Kasumi-1 (cell line): Measurements from ENCODE around the gene TMEM107.

Experiments used
- DNase-seq, 2 experiments: peaks; one replicate each; lab custom pipeline; 2025; lab: John Stamatoyannopoulos, UW

Gene TMEM107

DNA sequence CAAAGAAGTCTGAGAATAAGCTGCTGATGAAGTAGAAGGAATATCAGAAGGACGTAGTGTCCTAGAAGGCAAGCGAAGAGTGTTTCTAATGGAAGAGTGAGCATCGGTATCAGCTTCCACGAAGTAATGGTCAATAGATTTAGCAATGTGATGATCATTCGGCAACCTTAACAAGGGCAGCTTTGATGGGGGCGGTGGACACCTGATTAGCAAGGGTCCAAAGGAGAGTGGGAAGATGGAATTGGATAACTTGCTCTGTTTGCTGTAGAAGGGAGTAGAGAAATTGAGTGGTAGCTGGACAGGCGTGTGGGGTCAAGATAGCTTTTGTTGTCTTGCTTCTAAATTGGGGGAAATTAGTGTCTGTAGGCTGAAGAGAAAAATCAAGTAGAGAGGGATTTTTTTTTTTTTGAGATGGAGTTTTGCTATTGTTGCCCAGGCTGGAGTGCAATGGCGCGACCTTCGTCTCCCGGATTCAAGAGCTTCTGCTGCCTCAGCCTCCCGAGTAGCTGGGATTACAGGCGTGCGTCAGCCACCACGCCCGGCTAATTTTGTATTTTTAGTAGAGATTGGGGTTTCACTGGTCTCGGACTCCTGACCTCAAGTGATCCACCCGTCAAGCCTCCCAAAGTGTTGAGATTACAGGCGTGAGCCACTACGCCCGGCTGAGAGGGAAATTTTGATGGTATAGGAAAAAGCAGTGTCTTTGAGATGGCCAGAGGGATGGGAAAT lies 38.4 kb downstream of the TMEM107 start:
- no peak for DNase-seq

DNA sequence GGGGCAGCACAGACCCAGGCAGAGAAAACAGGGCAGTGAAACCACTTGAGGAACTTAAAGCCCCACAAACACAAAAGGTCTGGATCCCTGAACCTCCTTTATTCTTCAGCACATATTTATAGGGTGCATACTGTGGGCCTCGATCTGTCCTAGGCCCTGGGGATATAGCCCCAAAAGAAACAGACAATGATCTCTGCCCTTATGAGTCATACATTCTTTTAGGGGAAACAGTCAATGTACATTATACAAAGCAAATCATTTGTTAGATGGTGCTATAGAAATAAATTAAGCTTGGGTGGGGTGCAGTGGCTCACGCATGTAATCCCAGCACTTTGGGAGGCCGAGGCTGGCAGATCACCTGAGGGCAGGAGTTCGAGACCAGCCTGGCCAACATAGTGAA lies 42.2 kb downstream of the TMEM107 start:
- DNase-seq = no peak

DNA sequence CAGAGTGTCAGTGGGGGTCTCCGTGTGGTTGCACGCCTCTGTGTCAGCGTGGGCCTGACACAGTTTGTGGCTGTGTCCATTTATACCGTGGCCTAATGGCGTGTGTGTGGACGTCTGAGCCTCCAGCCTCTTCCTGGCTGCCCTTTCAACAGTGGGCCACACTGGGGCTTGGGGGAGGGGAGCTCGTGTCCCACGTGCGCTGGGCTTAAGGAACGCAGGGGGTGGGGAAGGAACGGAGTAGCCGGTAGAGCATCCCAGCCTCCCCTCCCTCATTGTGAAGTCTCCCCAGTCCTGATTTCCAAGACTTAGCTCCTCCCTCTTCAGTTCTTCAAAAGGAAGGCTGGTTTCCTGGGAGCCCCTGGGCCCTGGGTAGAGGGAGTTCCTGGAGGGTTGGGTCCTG lies 42.8 kb downstream of the TMEM107 start:
- no peak for DNase-seq

DNA sequence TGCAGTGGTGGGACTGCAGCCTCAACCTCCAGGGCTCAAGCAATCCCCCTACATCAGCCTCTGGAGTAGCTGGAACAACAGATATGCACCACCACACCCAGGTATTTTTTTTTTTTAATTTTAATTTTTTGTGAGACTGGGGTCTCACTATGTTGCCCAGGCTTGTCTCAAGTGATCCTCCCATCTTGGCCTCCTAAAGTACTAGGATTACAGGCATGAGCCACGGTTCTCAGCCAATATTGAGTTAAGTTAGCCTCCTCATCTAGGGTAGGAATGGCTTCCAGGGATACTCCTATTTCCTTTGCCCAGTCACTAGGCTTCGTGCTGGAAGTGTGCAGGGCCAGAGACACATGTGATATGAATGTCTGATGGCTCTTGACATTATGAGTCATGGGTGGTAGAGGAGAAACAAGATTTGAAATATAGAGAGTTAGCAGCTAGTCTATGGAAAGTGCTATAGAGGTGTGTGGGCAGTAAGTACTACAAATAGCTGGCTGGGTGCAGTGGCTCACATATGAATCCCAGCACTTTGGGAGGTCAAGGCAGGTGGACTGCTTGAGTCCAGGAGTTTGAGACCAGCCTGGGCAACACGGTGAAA lies 44.2 kb downstream of the TMEM107 start:
- no peak for DNase-seq

DNA sequence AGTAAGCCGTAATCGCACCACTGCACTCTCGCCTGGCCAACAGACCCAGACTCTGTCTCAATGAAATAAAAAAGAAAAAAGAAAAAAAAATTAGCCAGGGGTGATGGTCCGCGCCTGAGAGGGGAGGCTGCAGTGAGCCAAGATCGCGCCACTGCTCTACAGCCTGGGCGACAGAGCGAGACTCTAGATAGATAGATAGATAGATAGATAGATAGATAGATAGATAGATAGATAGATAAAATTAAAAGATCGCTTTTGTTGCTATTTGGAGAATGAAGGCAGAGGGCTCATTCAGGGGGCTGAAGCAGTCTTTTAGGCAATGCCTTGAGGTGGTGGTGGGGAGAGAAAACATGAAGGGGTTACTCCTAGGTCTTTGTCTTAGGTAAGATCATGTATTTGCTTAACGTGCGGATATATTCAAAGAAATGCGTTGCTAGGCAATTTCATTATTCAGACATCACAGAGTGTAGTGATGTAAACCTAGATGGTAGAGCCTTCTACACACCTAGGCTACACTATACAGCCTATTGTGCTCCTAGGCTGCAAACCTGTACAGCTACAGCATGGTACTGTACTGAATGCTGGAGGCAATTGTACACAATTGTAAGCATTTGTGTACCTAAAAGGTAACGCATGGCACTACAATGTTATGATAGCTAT lies 47.9 kb downstream of the TMEM107 start:
- no peak for DNase-seq

DNA sequence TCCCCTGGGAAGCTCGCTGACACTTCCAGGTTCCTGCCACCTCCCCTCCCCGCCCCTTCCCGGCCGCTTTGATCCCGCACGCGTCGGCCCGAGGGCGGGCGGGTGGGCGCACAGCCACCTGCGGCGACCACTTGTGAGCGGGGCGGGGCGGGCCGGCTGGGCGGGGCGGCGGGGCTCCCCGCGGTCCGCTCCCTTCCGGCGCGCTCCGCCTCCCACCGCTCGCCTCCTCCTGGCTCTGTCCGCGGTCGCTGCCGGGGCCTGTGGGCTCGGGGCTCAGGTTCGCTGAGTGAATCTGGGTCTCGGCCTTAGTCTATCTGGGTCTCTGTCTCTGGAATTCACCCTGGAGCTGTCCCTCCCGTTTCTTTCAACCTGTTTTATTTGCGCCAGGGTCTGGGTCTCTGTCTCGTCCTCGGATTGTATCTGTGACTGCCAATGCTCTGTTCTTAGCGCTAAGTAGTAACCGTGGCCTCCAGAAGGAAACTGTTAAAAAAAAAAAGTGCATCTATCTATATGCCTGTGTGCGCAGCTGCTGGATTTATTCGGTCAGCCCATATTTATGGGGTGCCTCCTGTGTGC lies 49.6 kb downstream of the TMEM107 start:
- peak in 1 of 2 experiments; percentile 30 for DNase-seq

DNA sequence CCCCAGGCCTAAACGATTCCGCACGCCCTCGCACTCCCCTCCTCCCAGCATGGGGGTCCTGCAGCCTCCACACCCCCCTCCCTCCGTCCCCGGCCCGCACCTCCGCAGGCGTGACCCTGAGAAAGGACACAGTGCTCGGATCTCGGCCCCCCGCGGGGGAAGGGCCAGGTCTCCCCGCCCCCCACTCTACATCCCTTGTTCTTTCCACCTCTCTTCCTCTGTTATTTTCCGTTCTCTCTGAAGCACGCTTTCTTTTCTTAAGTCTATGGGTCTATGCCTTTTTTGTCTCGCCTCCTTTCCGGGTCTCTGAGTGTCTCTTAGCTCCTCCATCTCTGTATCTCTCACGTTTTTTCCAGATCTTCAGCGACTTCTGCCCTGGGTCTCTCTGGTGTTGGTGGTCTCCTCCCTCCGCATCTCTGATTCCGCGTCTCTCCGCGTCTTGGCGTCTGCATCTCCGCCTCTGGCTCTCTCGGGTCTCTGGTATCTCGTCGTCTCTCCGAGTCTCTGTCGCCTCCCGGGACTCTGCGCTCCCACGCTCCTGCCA lies 50.2 kb downstream of the TMEM107 start:
- DNase-seq = no peak

DNA sequence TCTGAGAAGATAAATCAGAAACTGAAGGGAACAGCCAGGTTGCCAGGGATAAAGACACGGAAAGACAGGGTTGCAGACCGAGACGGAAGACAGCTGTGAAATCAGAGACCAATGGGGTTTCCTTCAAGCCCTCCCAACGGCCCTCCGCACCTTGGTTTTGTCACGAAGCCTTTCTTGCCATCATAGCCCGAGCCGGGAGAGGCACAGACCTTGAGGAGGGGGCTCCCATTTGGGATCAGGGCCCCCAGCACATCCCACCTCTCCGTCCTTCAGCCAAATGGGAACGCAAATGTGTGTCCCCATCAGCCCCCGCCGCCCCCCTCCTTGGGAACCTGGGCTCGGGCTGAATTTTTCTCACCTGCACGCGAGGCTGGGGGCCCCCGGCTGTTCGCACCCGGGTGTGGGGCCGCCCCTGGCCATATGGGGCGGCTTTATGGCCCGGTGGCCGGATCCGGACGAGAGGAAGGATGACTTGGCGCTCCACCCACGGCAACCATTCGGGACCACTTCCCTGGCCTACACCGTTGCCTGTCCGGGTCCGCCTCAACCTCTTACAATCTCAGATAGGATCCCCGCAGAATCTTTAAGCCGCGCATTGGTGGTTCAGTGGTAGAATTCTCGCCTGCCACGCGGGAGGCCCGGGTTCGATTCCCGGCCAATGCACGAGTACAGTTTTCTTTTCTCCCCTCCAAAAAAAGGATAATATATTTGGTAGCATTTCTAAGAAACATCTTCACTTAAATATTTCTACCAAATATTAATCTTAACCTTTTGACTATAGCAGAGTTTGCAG lies 50.8 kb downstream of the TMEM107 start:
- peak in 1 of 2 experiments; percentile 19 for DNase-seq

DNA sequence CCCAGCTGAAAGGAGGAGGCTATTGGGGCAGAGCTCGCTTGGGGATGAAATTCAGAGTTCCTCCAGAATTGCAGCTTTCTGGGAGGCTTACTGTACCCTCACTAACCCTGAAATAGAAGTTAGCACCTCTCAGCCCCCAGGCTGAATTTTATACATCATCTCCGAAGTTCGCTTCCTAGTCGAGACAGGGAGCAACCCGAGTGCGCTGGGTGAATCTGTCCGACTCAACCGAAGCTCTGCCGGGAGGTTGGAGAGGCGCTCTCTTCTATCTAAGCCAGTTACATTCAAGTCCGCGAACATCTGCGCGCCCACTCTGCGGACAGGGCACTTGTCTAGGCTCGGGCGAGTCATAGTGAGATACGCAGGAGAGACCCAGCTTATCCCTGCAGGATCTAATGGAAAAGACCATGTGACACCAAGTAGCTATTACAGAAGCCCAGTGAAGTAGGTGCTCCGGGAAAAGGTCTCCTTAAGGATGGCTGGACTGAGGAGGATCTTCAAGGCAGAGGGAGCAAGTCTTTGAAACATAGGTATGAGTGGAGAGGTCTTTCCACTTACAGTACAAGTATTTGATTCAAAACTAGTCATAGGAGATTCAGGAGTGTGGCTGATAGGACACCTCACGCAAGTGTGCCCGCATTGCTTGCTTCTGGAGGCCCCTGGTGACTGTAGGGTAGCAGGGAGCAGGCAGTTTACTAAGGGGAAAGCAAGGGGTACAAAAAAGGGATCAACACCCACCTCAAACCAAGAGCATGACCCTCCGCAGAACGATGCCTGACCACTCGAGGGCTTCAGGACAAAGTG lies 51.6 kb downstream of the TMEM107 start:
- DNase-seq = no peak

DNA sequence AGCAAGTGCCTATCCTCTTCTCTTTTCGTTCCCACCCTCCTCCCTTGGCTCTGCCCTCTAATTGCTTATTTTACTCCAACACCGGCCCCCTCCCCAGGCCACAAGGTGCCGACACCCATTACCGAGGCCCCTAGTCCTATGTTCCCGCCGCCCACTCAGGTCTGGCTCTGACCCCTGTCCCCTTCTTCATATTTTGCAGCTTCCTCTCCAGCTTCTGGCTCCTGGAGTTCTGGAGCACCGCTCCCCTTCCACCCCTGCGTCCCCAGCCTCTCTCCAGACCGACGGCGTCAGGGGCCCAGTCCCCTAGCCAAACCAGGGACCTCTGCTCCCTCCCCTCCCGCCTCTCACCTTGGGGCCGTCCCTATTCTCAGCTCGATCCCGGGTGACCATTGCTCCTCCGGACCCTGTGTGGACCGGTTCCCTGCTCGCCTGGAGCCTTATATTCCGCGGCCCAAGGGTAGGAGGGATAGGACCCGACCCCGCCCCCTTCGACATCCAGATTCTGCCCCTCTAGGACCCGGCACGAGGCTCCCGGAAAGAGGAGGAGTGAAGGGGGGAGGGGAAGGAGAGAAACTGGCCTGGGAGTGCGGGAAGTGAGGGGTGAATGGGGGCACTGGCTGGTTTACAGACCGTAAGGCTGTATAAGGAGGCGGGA lies 52.4 kb downstream of the TMEM107 start, which contains the start of gene HES7:
Gene HES7 (minus strand): TSS at position 412 of the 655 bp plus-strand sequence. CDS start 22 bp downstream, at position 390.
- DNase-seq = no peak

DNA sequence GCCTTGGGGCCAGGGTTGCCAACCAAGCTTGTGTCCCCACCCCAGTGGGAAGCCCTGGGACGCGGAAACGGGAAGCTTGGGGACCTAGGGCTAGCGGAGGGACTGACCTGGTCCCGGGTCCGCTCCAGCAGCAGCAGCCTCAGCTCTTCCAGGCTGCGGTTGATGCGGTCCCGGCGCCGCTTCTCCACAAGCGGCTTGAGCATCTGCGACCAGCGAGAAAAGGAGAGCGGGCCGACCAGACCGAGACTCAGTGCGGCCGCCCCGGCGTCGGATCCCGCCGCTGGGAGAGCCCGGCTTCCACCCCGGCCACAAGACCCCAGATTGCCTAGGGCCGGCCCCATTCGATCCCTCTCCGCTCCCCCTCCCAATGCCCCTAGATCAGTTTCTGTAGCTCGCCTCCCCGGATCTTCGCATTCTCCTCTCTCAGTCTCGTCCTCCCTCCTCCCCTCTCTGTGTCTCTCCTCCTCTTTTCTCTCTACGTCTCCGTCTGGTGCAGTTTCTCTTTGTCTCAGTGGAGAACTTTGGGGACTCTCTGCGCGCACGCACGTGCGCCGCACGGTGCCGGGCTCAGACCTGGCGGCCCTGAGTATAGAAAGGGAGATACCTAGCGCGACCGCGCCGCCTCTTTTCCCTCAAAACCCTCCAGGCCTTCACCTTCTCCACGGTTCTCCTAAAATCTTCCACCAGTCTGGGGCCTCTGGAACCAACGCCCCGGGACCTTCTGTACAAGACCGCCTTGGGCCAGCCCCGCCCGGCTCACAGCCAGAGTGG lies 53.1 kb downstream of the TMEM107 start:
- DNase-seq = no peak
